ENCODE results near the gene OR2L8. TPM values are rescaled to one million over a fixed set of nuclear protein-coding genes. Genes with fewer than 3 reads are reported as not detected.

Gene OR2L8
- polyA plus RNA-seq, 12 donors = not detected

GRCh38 chr1:247966532-247967204 is 18.0 kb downstream of the OR2L8 start:
- DNase-seq = no peak

GRCh38 chr1:247992986-247993385 is 44.3 kb downstream of the OR2L8 start:
- no peak for DNase-seq

DNA sequence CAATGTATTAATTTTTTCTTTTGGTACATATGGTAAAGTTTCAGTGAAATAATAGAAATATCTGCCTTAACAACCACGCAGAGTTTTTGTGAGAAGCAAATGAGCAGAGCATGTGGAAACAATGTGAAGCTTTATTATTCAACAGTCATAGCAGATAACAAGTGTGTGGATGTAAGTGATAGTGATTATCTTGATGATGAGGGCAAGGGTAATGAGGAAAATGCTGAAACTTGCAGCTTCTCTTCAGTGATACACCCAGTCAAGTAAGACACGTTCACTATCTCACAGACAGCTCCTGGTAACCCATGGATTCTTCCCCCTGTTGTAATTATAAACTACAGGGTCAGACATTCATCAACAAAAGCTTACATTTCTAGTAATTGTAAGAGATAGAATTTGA is 50.2 kb downstream of the OR2L8 start:
- no peak for DNase-seq

Other genes with a start within 250 kb of the OR2L8 start
- under 1 TPM in 1 of 12 donors, not detected in 11; 0.23 TPM for gene OR6F1, start 232.2 kb upstream of the OR2L8 start, polyA plus RNA-seq (ENCODE audit: insufficient read length in 12 of 12)
- gene OR14K1, start 210.2 kb upstream of the OR2L8 start, polyA plus RNA-seq (ENCODE audit: insufficient read length in 12 of 12) = not detected
- gene OR14A2, start 200.7 kb upstream of the OR2L8 start, polyA plus RNA-seq (ENCODE audit: insufficient read length in 12 of 12) = not detected
- not detected for gene OR1C1, start 188.3 kb upstream of the OR2L8 start, polyA plus RNA-seq (ENCODE audit: insufficient read length in 12 of 12)
- gene OR14A16, start 124.7 kb upstream of the OR2L8 start, polyA plus RNA-seq (ENCODE audit: insufficient read length in 12 of 12) = not detected
- gene OR11L1, start 107.0 kb upstream of the OR2L8 start, polyA plus RNA-seq (ENCODE audit: insufficient read length in 12 of 12) = not detected
- gene TRIM58, start 91.7 kb upstream of the OR2L8 start, polyA plus RNA-seq (ENCODE audit: insufficient read length in 12 of 12) = 1 to 10 TPM in 11 of 12 donors, not detected in 1; 1.2 to 7.8 (median 3.5) TPM
- gene OR2W3, start 53.3 kb upstream of the OR2L8 start, polyA plus RNA-seq (ENCODE audit: insufficient read length in 12 of 12) = 1 to 10 TPM in 5 of 12 donors, under 1 TPM in 4, not detected in 3; 0.50 to 2.5 (median 1.0) TPM
- under 1 TPM in 2 of 12 donors, not detected in 10; 0.20 to 0.40 TPM for gene OR2T8, start 28.6 kb upstream of the OR2L8 start, polyA plus RNA-seq (ENCODE audit: insufficient read length in 12 of 12)
- not detected for gene OR2AJ1, start 24.0 kb upstream of the OR2L8 start, polyA plus RNA-seq (ENCODE audit: insufficient read length in 12 of 12)
- gene OR2AK2, start 16.4 kb downstream of the OR2L8 start, polyA plus RNA-seq (ENCODE audit: insufficient read length in 12 of 12) = not detected
- gene OR2L5, start 64.8 kb downstream of the OR2L8 start, polyA plus RNA-seq (ENCODE audit: insufficient read length in 12 of 12) = not detected
- gene OR2L2, start 81.2 kb downstream of the OR2L8 start, polyA plus RNA-seq (ENCODE audit: insufficient read length in 12 of 12) = under 1 TPM in 2 of 12 donors, not detected in 10; 0.05 to 0.07 TPM
- gene OR2L3, start 98.0 kb downstream of the OR2L8 start, polyA plus RNA-seq (ENCODE audit: insufficient read length in 12 of 12) = not detected
- gene OR2L13, start 146.3 kb downstream of the OR2L8 start, polyA plus RNA-seq (ENCODE audit: insufficient read length in 12 of 12) = not detected
- gene OR2M5, start 196.3 kb downstream of the OR2L8 start, polyA plus RNA-seq (ENCODE audit: insufficient read length in 12 of 12) = not detected
- not detected for gene OR2M2, start 226.0 kb downstream of the OR2L8 start, polyA plus RNA-seq (ENCODE audit: insufficient read length in 12 of 12)
- gene OR2M3, start 248.4 kb downstream of the OR2L8 start, polyA plus RNA-seq (ENCODE audit: insufficient read length in 12 of 12) = under 1 TPM in 4 of 12 donors, not detected in 8; 0.03 to 0.04 (median 0.03) TPM

All from muscle of arm (tissue), 12 donors.